SH-SY5Y (cell line): ENCODE measurements around the gene GCK.

Experiments used
- GATA2 ChIP-seq: IDR thresholded peaks from 2 replicates; pipeline ENCODE4 v1.6.1; 2011; ENCODE audit warnings: mild to moderate bottlenecking, low read depth, low read length
- GATA3 ChIP-seq: IDR thresholded peaks from 2 replicates; pipeline ENCODE4 v1.6.1; 2011; ENCODE audit warnings: low read depth, mild to moderate bottlenecking, low read length, moderate library complexity

DNA sequence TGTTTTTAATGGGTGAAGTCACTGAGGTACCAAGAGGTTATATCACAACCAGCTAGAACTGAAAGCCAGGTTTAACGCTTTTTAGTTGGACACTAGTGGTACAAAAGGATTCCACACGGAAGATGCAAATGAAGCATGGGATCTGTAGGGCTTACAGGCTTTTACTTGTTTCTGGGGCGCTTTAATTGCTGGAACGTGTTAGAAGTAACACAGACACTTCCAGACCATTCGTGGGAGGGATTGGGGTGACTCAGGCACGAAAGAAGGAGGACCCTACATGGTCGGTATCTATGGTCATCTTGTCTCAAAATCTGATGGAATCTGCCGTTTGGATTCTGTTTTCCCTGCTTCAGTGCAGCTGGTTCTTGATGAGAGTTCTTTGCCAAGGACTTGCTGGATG, 12.6 kb upstream of the GCK start:
- TF ChIP-seq GATA2 (no peak), GATA3 (no peak)
